IMR-90 (cell line): ENCODE measurements around the gene HNMT.

Experiments used
- BHLHE40 ChIP-seq: fragments of 150-350 bp; IDR thresholded peaks from 2 replicates; pipeline ENCODE4 v1.6.1; 2016; ENCODE audit warnings: mild to moderate bottlenecking, low read depth, low read length
- CEBPB ChIP-seq: IDR thresholded peaks from 2 replicates; pipeline ENCODE4 v1.6.1; 2012; ENCODE audit warnings: low read depth, low read length, improper control_type of control experiment
- CHD1 ChIP-seq: IDR thresholded peaks from 2 replicates; pipeline ENCODE4 v1.6.1; 2012; ENCODE audit warnings: low read depth, low read length, improper control_type of control experiment
- CTCF ChIP-seq: conservative IDR thresholded peaks from 2 replicates; pipeline ENCODE4 v1.5.1; 2012; ENCODE audit warnings: mild to moderate bottlenecking, low read depth, low read length, improper control_type of control experiment
- ELK1 ChIP-seq: fragments of 150-350 bp; IDR thresholded peaks from 2 replicates; pipeline ENCODE4 v1.6.1; 2016; ENCODE audit warnings: low read depth, mild to moderate bottlenecking, low read length, moderate library complexity, borderline replicate concordance
- FOS ChIP-seq: fragments of 150-350 bp; IDR thresholded peaks from 2 replicates; pipeline ENCODE4 v1.6.1; 2016; ENCODE audit warnings: low read depth, low read length
- MAFK ChIP-seq: IDR thresholded peaks from 2 replicates; pipeline ENCODE4 v1.6.1; 2012; ENCODE audit warnings: low read depth, low read length, improper control_type of control experiment
- MAZ ChIP-seq: IDR thresholded peaks from 2 replicates; pipeline ENCODE4 v1.6.1; 2012; ENCODE audit warnings: low read depth, mild to moderate bottlenecking, low read length, improper control_type of control experiment, moderate library complexity, borderline replicate concordance
- POLR2A ChIP-seq: IDR thresholded peaks from 2 replicates; pipeline ENCODE4 v1.6.1; 2012; ENCODE audit warnings: mild to moderate bottlenecking, low read depth, low read length
- RAD21 ChIP-seq: IDR thresholded peaks from 2 replicates; pipeline ENCODE4 v1.6.1; 2012; ENCODE audit warnings: low read length, improper control_type of control experiment
- RCOR1 ChIP-seq: IDR thresholded peaks from 2 replicates; pipeline ENCODE4 v1.6.1; 2012; ENCODE audit warnings: mild to moderate bottlenecking, low read length, improper control_type of control experiment; ENCODE audit not compliant: insufficient replicate concordance
- RFX5 ChIP-seq: IDR thresholded peaks from 2 replicates; pipeline ENCODE4 v1.8.0; 2012; ENCODE audit warnings: low read depth, mild to moderate bottlenecking, low read length, moderate library complexity
- SMC3 ChIP-seq: fragments of 150-350 bp; IDR thresholded peaks from 2 replicates; pipeline ENCODE4 v1.6.1; 2016; ENCODE audit warnings: low read depth, mild to moderate bottlenecking, antibody characterized with exemption, low read length, moderate library complexity

DNA sequence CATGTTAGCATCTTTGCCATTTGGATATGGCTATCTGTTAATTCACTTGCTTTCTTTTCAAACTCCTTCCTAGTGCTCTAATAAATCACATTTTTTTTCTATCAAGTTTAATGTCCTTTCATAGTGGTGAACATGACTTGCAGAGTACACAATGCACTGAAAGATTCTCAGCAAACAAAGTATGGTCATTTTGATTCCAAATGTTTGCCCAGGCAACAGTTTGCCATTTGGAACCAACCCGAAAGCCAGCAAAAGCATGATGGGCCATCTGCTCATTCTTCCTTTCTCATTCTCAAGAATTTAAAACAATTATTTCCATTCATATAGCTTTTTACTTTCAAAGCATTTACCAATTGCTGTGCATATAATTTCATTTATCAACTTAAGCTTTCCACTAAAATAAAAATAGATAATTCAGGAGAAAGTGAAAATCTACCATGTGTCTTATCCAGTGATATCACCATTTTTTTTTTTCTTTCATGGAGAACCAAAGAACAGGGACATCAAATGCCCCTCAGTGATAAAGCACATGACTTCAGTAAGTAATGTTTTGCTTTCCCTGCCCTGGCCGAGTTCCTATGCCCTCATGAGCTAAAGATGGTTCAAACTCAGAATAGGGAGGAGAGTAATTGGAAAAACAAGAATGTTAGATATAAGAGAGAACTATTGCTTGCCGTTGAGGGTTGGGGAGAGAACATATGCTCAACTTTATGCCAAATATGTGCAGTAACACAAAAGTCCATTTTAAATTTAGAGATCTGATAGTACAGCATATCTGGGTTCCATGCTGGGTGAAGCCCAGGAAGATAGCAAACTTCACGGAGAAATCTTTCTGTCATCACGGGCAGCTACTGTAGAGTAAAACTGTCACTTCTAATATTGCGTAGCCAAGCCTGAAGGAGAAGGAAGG lies 62.1 kb downstream of the HNMT start:
- TF ChIP-seq RAD21 (no peak), CTCF (no peak), POLR2A (no peak), RCOR1 (no peak), SMC3 (no peak), RFX5 (no peak), CEBPB (no peak), FOS (no peak), ELK1 (no peak), MAZ (no peak), BHLHE40 (no peak), CHD1 (no peak), MAFK (no peak)
